ENCODE results near the gene UNC93B1.

UNC93B1 gene

GRCh38 chr11:68022531-68022930 is 18.6 kb upstream of the UNC93B1 start:
- no peak for DNase-seq (ENCODE audit: low spot score)

GRCh38 chr11:68021167-68021787 is 17.4 kb upstream of the UNC93B1 start:
- no peak for DNase-seq (ENCODE audit: low spot score)

DNA sequence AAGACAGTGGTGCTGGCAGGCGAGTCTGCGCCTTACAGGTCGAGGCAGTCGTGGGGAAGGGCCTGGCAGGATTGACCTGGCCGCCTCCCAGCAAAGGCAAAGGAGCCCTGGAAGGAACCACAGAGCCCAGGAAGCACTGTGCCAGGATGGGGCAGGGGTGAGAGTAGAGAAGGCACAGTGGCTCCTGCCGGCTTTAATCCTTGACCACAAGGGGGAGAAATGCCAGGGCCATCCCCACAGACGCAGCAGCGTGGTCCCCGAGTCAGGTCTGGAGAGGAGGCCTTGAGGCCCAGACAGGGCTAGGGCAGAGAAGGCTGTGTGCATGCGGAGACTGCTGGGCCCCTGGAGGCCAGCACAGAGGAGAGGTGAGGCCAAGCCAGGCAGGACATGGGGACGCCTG is 16.7 kb upstream of the UNC93B1 start:
- no peak for DNase-seq (ENCODE audit: low spot score)

GRCh38 chr11:68019486-68019885 is 15.6 kb upstream of the UNC93B1 start:
- no peak for DNase-seq (ENCODE audit: low spot score)

GRCh38 chr11:68018730-68019190 is 14.9 kb upstream of the UNC93B1 start:
- no peak for DNase-seq (ENCODE audit: low spot score)

DNA sequence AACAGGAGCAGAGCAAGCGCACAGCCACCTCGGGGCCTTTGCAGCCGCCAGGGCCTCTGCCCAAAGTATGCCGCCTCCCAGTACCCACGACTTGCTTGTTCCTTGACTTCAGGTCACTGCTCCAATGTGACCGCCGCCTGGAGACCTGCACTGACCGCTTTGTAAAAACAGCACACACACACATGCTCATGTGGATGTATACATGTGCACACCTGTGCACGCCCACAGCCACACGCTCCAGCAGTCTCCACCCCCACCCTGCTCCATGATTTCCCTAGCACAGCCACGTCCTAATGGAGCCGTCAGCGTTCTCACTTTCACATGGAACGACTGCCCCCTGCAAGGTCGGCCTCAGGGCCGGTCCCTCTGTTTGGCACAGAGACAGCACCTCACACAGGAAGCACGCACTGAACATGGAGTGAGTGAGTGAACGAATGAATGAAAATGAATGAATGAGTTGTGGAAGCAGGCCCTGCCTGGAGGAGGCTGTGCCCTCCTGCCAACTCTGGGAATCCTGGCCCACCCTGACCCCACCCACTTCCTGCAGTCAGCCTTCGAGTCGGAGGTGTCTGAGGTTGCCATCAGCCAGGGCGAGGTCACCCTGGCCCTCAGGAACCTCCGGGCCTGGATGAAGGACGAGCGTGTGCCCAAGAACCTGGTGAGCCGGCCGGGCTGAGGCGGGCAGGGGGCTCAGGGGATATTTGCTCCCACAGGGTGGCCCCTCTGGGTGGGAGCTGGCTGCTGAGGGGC is 14.3 kb upstream of the UNC93B1 start:
- no peak for DNase-seq (ENCODE audit: low spot score)

DNA sequence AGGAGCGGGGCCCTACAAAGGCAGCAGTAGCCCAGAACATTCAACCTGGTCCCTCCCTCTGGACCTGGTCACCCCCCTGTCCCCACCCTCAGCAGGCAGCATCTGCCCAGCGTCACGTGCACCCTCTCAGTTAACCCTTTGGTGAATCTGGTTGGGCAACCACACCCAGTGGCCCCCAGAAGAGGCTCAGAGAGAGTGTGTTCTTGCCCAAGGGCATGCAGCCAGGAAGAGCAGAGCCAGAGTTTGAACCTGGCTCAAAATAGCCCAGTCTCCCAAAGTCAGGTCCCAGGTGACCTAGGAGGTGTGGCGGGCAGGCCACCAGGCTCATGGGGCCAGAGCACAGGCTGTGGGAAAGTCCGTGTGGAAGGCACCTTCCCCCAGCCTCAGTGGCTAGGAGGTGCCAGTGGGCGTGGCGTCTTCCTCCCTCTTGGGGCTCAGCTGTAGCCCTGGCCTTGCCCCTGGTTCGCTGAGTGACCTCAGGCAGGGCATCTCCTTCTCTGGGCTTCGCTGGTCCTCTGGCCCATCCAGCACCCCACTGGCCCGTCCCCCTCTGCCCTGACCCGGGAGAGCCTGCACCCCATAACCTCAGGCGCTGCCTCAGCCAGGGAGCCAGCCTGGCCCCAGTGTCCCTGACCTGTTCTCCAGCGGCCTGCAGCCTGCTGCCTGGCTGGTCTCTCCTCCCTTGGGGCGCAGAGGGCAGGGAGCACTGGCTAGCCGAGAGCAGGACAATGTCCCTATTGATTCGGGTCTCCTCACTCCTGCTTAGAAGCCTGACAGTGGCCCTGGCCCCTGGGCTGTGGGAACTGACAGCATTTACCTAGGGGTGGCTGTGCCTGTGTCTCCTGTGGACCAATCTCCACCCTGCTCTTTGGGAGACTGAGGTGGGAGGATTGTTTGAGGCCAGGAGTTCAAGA is 13.3 kb upstream of the UNC93B1 start:
- peak; percentile 69 for DNase-seq (ENCODE audit: low spot score)

DNA sequence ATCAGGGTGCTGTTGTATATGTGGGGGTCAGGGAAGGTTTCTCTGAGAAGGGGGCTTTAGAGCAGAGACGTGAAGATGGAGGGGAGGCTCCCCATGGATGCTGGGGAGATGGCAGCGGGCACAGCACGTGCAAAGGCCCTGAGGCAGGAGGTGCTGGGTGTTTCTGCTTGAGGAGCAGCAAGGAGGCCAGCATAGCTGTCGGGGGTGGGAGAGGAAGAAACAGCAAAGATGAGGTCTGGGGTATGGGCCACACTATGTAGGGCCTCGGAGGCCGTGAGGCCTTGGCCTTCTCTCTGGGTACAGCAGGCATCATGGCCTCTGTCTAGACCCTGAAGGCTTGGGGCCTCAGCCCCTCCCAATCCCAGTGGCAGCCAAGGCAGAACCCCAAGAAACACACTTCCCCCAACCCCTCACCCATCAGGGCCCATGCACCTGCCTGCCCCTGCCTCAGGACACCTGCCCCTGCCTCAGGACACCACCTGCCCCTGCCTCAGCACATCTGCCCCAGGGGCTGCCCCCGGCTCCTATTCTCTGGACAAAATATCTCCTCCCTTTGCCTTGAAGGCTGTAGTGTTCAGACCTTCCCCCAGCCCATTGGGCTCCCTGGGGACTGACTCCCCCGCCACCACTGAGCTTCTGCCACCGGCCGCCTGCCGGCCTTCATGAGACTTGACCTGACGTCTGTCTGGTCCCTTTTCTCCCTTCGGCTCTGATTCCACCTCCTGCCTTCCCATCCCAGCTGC is 12.4 kb upstream of the UNC93B1 start:
- no peak for DNase-seq (ENCODE audit: low spot score)

DNA sequence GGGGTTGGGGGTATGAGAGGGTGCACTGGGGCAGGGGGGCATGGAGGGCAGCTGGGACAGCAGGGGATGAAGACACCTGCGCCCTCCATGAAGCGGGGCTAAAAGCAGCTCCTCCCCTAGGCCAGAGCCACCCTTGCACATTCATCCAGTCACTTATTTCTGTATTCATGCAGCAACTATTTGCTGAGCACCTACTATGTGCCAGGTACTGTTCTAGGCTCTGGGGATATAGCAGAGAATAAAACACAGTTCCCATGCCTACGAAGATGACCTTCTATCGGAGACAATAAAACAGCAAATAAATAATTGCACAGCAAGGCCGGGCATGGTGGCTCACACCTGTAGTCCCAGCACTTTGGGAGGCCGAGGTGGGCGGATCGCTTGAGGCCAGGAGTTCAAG is 11.6 kb upstream of the UNC93B1 start:
- DNase-seq (ENCODE audit: low spot score) = no peak

GRCh38 chr11:68014947-68015447 is 11.1 kb upstream of the UNC93B1 start:
- DNase-seq (ENCODE audit: low spot score) = no peak

DNA sequence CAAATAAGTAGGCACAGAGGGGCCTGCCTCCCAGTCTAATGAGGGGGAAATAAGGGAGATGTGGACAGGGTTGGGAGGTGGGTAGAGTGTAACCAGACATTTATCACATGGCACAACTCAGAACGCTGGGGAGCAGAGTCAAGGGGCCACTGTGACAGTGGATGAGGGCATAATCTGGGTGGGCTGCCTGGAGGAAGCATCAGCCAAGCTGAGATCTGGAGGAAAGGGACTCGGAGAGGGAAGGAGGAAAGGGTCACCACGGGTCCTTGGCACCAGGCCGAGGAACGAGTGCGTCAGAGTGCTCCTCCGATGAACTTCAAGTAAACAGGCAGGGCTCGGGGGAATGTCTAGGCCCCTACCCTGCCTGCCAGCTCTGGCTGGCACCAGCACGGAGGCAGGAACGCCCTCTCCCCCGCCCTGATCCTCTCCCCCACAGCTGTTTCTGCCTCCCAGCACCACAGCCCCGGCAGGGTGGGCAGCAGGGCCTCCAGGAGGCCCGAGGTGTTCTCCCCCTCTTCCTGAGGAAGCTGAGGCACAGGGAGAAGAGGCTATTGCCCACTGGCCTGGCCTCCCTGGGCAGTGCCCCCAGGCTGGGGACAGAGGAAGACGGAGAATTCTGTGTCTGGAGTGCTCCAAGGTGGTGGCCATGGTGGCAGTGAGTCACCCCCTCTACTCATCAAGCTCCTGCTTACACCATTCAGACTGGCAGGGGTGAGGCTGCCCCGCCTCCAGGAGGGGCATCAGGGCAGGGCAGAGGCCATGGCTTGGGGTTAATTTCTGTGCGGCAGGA is 10.5 kb upstream of the UNC93B1 start:
- no peak for DNase-seq (ENCODE audit: low spot score)

DNA sequence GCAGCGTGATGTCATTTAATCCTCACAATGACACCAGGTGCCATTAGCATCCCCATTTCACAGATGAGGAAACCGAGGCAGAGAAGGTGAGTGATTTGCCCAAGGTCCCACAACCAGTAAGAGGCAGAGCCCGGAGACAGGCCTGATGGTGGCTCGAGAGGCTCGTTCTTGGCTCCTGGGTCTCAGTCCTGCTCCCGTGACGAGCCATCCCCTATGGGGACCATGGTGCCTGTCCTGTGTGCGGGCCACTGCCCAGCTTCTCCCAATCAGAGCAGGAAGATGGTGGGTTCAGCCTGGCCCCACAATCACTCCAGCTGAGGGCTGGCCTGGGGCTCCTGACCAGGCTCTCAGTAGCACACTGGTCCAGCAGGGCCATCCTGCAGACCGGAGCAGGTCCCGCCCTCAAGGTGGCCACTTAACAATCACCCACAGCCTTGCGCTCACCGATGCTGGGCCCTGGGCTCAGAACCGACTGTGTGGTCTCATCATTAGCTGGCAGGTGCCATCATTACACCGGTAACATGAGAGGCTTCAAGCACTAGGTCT is 9.8 kb upstream of the UNC93B1 start:
- no peak for DNase-seq (ENCODE audit: low spot score)

- peak; percentile 76 for DNase-seq (ENCODE audit: low spot score)
These were observed 9.1 kb upstream of the UNC93B1 start for GRCh38 chr11:68012843-68013610.

DNA sequence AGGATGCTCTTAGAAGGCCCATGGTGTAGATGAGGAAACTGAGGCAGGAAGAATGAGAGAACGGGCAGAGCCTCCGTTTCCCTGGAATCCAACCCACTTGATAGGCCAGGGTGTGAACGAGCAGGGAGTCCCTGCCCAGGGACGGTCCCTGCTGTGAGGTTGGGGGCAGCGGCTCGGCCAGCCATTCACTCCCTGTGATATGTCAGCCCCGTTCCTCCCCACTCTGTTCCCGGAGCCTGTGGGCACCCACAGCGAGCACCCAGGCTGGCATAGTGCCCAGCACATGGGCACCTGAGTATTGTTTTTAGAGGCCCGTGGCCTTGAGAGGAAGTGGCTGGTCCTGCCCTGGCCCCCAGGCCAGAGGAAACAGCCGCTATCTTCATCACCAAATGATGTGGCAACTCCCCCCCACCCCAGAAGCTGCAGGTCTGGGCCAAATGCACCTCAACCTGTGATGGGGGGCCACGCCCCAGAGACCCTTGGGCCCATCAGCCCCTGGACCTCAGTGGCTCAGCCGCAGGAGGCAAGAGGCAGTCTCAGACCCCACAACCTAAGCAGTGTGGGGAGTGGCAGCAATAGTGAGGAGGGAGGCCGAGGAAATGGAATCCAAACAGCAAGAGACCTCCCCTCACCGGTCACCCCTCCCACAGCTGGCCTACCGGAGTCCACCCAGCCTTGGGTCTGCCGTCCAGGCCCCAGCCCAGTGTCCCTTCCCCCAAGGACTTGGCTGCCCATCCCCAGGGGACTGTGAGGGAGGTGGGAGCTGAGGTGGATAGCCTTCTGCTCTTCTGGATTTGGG is 8.3 kb upstream of the UNC93B1 start:
- no peak for DNase-seq (ENCODE audit: low spot score)

DNA sequence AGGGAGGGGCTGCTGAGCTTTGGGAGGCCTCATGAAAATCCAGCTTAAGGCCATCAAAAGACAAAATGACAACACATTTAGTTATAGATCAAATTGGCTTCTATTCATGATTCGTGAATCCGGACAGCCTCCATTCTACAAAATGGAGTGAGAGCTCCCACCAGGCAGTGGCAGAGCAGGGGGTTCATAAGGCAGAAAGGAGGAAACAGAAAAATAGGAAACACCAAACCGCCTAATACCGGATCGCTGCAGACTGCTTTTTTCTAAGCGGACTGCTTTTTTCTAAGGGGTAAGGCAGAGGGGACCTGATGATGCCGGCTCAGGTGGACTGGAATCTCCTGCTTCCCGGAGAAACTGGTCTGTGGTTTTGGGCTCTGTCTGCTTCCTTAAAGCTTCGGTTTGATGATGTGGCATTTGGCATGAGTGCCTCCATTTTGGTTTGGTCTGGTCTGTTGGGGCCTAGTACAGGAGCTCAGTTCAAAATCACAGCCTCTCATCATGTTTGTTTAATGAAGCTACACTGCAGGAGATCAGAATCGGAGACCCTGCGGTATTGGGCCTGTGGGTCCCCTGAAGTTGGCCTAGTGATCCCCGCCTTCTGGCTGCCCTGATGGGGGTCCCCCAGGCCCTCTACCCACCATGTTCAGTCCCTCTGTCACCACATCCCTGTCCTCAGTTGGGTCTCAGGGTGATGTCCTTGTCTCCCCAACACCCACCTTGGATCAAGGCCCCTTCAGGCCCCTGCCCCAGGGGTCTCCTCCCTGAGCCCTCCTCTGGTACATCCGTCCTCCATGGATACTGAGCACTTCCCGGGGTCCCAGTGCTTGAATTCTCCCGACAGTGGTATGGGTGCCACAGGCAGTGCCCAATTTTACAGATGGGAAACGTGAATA is 7.4 kb upstream of the UNC93B1 start:
- DNase-seq (ENCODE audit: low spot score) = no peak

DNA sequence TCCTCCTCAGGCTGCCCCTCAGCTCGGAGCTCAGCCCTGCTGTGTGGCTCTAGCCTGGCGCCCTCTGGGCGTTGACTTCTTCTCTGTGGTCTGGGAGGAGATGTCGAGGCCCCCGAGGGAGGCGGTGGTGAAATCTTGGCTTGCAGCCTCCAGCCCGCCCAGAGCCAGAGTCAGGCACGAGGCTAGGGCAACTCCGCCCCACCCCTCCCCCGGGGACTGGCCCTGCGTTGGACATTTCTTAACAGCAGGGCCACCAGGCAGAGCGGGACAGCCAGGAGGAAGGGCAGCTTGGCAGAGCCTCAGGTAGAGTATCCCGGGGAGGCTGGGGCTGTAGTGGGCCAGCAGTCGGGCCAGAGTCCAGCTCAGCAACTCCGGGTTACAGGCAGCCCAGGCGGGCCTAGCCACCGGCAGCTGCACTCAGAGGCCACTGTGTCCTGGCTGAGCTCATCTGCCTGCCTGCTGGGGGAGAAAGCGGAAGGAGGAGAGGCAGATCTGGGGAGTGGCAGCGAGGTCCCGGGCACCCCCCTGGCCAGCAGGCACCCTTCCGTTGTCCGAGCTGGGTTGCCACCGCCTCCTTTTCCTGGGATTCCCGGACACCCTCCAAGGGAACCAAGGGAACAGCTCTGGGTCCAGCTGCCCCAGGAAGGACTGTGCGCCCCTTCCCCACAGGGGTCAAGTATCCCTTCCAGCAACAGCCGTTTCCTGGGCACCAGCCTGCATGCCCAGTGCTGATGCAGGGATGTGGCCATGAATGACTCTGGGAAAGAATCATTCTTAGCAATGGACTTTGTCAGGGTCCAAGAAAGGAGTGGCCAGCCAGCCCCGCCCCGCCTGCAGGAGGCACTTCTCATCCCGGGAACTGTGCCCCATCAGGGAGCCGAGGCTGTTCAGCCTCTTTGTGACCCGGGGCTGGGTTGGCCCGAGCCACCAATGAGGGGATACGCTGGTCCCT is 6.5 kb upstream of the UNC93B1 start, which contains the start of gene ALDH3B1:
TSS of gene ALDH3B1 (plus strand) at position 238 of the 952 bp plus-strand sequence. CDS start 4,971 bp downstream, outside the sequence.
- DNase-seq (ENCODE audit: low spot score) = peak; percentile 67

All from COLO829 (cell line).